ENCODE data around the gene CHFR. TPM values are rescaled to one million over a fixed set of nuclear protein-coding genes. Genes with fewer than 3 reads are reported as not detected.

Gene CHFR
- total RNA-seq, 2 donors from 2014 or later: 37.8 to 41.4 TPM

GRCh38 chr12:132783917-132784531 is 103.4 kb downstream of the CHFR start:
- TF ChIP-seq, protein P1, sequence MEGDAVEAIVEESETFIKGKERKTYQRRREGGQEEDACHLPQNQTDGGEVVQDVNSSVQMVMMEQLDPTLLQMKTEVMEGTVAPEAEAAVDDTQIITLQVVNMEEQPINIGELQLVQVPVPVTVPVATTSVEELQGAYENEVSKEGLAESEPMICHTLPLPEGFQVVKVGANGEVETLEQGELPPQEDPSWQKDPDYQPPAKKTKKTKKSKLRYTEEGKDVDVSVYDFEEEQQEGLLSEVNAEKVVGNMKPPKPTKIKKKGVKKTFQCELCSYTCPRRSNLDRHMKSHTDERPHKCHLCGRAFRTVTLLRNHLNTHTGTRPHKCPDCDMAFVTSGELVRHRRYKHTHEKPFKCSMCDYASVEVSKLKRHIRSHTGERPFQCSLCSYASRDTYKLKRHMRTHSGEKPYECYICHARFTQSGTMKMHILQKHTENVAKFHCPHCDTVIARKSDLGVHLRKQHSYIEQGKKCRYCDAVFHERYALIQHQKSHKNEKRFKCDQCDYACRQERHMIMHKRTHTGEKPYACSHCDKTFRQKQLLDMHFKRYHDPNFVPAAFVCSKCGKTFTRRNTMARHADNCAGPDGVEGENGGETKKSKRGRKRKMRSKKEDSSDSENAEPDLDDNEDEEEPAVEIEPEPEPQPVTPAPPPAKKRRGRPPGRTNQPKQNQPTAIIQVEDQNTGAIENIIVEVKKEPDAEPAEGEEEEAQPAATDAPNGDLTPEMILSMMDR (IDR thresholded peaks at IDR 0.05): no peak
- Histone ChIP-seq H3K4me3 (no peak overlapping the region), H3K36me3 (peaks cover 30% of the 10 kb centered on the region), H3K27me3 (no peaks in the 10 kb centered on the region), H3K9me3 (no peaks in the 10 kb centered on the region), H3K27ac (no peak overlapping the region), H3K9ac (ENCODE audit: low read depth in 2 of 2, low read length in 2 of 2) (no peak overlapping the region), H3K4me1 (no peaks in the 10 kb centered on the region)
- DNase-seq: peak; percentile 29
- intact Hi-C loops (cut with DNase I): no loop called here

Other genes starting within 250 kb of the CHFR start
- 10 to 100 TPM; 34.5 to 96.1 TPM for gene POLE, start 200.3 kb downstream of the CHFR start, total RNA-seq
- 10 to 100 TPM; 64.1 to 82.7 TPM for gene PXMP2, start 200.0 kb downstream of the CHFR start, total RNA-seq
- 10 to 100 TPM; 33.3 to 85.6 TPM for gene PGAM5, start 176.8 kb downstream of the CHFR start, total RNA-seq
- gene ANKLE2, start 125.8 kb downstream of the CHFR start, total RNA-seq: 10 to 100 TPM; 33.7 to 41.8 TPM
- 10 to 100 TPM; 70.3 to 96.5 TPM for gene GOLGA3, start 58.7 kb downstream of the CHFR start, total RNA-seq
- 1 to 10 TPM; 7.5 to 8.3 TPM for gene ZNF605, start 68.7 kb upstream of the CHFR start, total RNA-seq
- 1 to 10 TPM; 6.7 to 7.2 TPM for gene ZNF26, start 98.8 kb upstream of the CHFR start, total RNA-seq
- gene ZNF84, start 149.9 kb upstream of the CHFR start, total RNA-seq: 10 to 100 TPM in 1 of 2 donors, 1 to 10 TPM in 1; 8.7 to 15.7 TPM
- gene ZNF140, start 193.3 kb upstream of the CHFR start, total RNA-seq: 10 to 100 TPM in 1 of 2 donors, 1 to 10 TPM in 1; 9.4 to 15.6 TPM
- gene ZNF891, start 242.7 kb upstream of the CHFR start, total RNA-seq: 1 to 10 TPM; 1.0 to 1.3 TPM
- gene ZNF10, start 243.0 kb upstream of the CHFR start, total RNA-seq: 1 to 10 TPM; 2.7 to 4.1 TPM